HG02678 (cell line): ENCODE measurements around the gene CCDC82.

Experiments used
- ATAC-seq: cut with Tn5 transposase; IDR thresholded peaks from one replicate; pipeline ENCODE4 v1.9.1; 2021; ENCODE audit warnings: mild to moderate bottlenecking, moderate library complexity; ENCODE audit not compliant: unreplicated experiment

The CCDC82 gene

DNA sequence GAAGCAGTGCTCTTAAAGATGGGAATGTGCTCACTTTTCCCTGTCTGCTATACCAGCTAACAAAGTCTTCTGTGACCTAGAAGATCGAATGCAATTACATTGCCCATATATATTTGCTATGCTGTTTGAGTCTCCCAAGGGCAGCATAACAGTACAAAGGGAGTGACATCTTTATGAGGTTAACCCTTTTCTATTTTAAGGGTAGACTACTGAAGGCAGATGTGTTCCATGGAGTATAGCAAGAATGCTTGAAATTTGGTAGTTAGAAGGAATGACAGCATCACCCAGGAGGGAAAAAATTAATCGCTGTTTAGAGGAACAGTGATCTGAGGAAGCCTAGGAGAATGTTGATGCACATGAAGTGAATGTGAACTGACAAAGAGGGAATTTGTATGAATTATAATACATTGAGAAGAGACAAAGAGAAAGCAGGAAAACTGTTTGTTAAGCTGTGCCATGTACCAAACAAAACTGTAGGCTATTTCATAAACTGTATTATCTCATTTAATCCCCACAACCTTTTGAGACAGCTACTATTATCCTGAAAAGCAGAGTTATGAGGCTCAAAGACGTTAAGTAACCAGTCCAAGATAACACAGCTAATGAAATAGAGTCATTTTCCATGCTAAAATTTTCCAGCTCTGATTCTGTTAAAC, 59.7 kb downstream of the CCDC82 start:
- ATAC-seq: no peak

DNA sequence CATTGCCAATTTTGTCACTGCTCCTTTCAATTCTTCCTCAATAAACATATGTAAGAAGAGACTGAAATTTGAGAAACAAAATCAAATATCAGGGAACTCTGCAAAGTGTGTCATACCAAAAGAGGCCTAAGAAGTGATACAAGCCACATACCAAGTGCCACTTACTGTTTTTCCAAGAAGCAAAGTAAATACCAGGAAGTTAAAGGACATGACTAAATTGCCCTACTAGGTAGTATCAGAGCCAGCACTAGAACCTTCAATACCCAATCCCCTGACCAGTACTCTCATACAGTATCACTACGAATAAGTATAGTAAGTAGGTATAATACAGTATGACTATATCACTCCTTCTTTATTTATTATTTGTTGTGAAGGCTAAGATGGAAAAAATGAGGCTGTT, 60.3 kb downstream of the CCDC82 start:
- no peak for ATAC-seq

DNA sequence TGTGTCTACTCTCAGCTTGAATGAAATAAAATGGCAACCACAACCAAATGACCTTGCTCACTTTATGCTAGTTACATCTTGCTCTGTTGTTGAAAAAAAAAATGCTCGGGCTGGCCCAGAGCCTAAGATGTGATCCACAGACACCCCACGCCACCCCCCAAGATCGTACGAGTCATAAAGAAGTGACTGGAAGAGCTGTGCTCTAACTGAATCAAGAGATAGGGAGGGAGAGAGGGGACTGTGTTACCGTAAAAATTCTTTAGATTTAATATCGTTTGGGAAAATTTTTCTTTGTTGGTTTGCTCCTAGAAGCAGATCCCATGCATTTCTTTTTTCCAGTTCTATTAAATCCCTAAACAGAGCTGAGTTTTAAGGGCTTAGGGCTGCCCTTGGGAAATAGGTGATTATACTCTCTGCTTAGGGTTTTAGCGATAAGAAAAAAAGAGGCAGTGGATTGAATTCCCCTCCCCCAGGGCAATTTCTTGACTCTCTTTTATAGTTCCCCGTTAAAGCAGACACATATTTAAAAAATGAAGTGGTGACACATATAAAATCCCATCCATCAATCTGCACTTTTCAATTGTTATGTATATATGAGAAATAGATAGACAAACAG, 61.2 kb downstream of the CCDC82 start:
- ATAC-seq: no peak

DNA sequence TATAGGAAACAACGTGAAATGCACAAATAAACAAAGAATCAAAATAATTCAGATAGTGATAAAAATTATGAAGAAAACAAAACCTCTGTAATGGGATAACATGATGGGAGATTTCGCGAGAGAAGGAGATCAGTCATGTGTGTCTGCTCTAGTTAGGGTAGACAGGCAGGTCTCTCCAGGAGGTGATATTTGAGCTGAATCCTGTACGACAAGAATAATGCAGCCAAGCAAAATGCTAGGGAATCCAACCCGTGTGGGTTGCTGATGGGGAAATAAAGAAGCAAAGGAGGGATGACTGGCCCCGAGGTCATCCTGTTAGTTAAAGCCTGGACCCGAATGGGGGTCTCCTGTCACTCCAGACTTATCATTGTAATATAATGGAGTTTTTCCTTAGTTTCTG, 62.8 kb downstream of the CCDC82 start:
- no peak for ATAC-seq

DNA sequence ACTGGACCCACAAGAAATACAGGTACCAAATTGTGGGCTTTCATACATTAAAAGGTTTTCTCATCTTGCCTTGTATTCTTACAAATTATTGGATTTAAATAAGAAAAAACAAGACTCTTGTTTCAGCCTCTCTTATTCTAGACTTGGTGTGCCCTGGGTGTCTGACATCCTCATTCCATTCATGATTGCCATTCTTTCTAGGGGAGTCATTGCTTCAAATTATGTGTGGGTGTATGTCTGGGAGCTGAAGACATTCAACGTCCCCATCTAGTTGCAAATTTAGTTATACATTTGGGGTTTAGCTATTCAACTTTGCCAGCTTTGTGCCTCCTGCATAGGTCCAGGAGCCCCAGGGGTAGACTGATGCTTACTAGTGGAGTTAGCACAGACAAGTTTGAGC, 64.8 kb downstream of the CCDC82 start:
- no peak for ATAC-seq

DNA sequence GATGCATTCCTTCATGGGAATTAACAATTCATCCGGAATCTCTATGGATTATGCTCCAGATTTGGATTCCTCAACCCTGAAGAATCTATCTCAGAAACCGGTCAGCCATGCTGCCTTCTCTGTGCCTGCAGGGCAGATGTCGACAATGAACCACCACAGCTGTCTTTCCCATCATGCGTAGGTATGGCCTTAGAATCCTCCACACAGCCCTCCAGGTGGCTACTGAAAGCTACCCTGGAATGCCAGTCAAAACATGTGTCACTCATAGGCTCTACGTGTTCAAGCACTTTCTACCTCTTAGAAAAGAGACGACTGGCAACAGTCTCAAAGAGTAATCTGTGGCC, 66.1 kb downstream of the CCDC82 start:
- no peak for ATAC-seq

DNA sequence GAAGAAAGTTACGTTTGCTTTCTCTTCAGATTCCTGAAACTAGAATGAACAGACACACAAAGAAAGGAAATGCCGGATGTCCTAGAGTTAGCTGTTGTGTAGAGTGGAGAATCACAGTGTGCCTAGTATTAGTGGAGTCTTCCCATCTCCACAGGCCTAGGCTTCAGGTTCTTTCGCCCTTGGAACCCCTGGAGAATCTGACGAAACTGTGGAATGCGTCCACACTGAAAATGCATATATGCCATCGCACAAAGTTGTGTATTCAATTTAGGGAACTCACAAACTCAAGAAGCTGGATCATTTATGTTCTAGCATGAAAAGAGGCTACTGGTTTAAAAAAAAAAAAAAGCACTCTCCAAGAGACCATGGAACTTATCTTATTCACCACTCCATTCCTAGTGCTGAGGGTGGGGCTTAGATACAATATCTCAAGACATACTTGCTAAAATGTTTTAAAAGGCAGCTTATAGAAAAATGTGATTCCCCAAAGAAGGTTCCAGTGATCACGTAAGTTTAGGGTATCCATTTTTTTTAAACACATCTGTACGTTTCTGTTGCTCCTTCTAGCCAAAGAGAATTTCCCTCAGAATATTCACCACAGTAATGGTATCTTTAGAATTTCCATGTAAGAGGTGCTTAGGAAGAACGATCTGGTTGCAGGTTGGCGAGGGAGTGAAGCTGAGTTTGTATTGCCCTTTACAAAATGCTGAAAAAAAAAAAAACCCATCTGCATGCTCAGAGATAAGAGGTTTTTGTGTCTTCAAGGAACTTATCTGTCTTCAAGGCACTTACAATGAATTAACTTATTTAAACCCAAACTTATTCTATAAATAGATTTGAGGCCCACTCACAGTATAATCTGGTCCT, 66.7 kb downstream of the CCDC82 start:
- no peak for ATAC-seq

DNA sequence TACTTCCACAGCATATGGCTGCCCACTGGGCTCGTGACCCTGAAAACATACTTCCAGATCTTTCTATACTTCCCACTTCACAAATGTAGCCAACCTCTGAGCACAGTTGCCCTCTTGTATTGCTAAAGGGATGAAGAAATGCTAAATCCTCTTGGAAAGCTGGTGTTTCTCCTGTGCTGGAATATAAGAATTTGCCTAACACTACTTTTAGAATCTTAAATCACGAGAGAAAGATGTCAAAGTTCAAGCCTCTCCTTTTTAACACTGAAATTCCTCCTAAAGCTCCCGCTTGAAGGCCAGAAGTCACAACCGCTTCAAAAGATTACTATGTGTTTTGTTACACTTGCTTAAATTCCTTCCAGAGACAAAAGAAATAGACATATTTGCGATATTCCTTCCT, 68.6 kb downstream of the CCDC82 start:
- no peak for ATAC-seq

DNA sequence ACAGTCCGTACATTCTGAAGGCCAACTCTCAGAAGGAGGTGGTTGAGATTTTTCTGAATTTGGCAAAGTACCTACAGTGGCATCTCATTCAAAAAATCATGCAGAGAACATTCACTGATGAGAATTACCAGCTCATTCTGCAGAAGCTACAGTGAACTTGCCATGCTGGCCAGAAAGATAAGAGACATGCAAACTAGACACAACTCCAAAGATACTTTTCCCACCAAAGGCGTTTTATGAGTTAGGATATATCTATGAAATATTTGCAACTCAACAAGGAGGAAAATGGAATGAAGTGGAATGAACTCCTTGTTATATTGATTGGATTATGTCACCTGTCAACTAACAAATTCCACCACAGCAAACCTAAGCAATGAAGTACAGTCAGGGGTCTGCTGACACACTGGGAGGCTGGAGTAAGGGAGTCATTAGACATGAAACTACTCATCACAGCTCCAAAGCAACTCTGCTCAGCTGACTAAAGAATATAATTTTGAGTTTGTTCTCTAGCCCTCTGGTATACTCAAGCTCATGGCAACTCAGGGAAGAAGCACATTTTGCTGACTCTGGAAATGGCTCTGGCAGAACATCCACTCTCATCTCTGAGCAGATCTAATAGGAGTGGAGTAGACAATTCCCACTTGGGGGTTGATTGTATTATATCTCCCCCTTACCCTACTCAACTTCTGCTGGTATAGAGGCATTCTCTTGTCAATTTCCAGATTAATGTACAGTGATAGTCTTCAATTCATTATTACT, 69.6 kb downstream of the CCDC82 start:
- no peak for ATAC-seq

DNA sequence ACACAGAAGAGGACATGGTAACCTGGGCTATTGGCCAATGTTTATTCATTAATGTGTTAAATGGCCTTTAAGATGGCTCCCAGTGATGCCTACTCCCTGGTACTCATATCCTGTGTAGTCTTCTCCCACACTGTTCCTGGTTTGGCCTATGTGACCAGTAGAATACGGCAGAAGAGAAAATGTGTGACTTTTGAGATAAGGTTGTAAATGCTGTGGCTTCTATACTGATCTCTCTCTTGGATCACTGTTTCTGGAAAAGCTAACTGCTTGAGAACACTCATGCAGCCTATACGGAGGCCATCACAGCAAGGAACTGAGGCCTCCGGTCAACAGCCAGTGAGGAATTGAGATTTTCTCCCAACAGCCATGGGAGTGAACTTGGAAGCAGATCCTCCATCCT, 70.9 kb downstream of the CCDC82 start:
- no peak for ATAC-seq

DNA sequence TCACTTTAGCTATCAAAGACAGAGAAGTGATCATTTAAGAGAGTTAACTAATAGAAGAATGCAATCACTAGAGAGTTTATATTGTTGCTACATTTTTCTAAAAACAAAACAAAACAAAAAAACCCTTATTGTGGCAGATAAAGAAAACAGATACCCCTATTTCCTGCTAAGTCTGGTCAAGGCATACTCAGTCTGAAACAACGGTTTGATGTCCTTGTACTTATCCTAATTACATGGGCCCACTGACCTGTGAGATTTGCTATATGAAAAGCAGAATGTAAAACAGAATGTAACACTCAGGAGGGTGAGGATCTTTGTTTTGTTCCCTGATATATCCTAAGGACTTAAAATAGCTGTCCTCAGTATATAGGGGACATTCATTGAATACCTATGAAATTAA, 71.3 kb downstream of the CCDC82 start:
- no peak for ATAC-seq

DNA sequence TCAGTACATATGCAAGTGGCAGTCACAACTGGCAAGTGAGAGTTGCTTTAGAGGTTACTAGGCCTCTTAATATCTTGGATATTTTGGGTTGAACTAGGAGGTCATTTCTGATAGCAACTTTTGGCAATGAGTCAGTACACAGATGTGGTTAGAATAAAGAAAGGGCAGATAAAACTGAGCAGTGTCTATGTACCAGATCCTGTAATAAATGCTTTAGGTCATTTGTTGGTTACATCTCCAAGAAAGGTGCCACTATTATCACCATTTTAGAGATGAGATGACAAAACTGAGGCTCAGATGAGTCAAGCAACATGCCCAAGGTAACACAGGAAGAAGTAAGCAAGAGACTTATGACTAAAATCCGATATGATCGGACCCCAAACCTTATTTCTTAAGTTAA, 71.7 kb downstream of the CCDC82 start:
- ATAC-seq: no peak

DNA sequence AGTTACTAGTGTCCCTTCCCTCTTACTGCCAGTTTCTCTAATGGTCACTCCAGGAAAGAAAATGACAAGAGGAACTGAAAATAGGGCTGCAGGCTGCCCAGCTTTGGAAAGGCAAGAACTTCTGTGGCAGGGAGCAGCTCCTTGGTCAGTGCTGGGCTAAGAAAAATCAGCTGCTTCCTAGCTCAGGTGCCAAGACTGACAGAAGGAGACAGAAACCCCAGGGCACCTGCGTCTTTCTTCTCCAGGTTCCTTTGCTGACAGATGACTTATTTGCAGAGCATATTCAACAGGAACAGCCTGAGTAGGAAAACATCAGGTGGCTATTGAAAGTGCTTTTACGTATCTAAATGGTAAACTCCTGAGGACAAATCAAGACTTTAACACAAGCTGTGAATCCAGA, 72.1 kb downstream of the CCDC82 start:
- no peak for ATAC-seq

DNA sequence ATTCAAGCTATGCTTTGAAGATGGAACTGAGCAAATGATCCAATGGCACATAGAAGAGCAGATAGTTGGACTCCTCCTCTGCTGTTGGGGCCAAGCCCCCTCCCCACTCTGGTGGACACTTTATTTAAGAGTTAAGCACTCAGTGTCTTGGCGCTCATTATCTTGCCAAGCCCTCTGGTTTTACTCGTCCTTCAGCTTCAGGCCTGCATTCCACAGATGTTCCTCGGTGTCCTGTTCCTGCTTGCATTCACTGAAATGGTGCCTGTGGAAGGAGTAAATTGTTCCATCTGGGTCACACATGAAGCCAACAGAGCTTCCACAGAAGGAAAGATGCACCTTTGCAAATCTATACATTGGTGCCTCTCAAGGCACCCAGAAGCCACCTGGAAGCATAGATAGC, 72.8 kb downstream of the CCDC82 start:
- ATAC-seq: no peak

DNA sequence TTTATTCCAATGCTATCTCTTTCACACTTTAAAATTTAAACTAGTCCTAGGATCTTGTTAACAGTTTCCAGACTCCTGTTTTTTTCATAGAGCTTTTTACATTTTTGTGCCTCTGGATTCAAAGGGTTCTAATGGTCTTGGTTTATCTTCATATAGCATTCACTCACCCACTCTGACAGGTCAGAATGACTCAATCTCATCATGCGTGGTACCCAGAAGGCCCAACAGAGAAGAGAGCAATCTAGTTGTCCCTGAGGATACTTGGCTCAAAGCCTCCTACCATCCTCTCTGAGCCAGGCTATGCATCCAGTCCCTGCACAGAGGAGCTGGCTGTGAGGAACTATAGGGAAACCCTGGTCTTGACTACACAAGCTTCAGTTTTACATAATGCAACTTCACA, 74.2 kb downstream of the CCDC82 start:
- ATAC-seq: no peak

DNA sequence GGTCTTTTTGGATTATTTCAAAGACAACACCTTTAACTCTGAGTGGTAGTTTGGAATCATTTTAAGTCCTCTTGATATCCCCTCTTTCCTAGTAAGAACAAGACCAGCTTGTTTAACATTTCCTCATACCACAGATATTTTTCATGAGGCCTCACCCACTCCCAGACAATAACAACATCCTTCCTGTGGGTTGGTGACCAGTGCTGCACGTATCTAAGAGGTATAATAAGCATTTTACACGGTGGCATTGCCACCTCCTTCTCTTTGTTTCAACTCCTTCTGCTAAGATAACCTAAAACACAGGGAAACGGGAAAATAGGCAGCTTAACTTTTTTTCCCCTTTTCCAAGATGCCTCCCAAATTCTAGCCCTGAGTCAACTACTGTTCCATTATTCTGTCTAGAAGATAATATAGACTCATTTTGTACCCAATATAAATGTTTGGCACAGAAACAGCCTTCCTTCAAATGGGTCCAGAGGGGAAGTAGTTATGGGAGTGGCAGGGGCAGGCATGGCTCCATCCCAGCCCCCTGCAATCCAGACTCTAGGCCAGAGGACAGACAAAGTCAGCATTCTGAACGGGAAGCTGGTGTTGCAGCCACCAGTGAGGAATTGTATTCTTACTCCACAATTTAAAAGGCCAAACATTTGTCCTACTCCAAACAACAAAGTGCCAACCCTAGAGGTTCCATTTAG, 75.2 kb downstream of the CCDC82 start:
- no peak for ATAC-seq

DNA sequence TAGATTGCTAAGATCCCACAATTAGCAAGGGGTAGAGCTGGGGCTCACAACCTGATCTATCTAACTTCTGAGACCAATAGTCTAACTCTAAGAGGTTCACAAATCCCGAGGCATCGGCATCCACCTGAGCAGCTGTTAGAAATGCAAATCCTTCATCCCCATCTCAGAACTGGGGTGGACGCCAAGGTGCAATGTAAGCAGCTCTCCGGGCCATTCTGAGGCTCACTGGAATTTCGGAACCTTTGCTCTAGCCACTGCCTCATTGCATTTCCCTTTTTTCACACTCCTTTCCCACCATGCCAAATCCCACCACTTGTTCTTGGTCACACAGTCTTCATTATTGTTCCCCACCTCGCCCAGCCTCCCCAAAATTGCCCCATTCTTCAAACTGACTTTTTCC, 76.5 kb downstream of the CCDC82 start:
- no peak for ATAC-seq

DNA sequence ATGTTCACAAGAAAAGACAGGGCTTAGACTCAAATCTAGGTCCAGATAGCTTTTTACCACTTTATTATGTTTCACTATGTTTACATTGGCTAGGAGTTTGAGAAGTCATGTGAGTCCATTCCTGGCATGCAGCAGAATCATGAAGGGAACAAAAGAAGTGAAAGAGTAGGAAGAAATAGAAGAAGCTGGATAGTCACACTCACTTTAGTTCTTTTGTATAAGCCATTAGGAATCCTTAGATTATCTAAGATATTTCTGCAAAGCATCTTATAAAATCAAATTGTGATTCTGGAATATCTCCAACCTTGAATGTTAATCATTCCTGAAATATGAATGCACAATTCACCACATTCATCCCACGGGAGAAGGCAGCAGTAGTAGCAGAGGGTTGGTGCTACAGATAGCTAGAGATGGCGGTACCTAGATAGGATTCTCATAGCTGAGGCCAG, 78.6 kb downstream of the CCDC82 start:
- ATAC-seq: no peak

DNA sequence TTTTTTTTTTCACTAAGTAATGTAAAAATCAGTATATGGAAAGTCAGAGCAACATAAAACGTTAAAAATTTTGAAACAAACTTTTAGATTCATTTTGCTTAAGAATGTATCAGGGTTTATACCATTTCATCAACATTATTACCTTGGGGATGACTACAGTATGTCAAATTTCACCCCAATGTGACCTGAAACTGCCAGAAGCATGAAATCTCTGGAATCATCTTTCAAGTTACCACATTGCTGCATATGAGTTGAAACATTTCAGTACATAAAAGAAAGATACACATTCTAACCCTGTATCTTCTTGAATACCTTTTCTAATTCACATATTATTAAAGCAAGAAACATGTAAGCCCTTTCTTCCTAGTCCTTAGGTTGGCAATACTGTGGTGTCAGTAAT, 79.5 kb downstream of the CCDC82 start:
- no peak for ATAC-seq

DNA sequence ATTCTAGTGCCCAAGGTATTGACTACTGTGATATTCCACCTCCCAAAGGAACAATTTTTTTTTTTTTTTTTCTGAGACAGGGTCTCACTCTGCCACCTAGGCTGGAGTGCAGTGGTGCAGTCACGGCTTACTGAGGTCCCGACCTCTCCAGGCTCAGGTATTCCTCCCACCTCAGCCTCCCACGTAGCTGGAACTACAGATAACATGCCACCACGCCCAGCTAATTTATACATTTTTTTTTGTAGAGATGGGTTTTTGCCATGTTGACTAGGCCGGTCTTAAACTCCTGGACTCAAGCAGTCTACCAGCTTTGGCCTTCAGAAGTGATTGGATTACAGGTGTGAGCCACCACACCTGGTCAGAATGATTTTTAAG, 80.1 kb downstream of the CCDC82 start:
- no peak for ATAC-seq
